H9 (cell line): Measurements from ENCODE around the gene PCDH10. TPM values are rescaled to one million over a fixed set of nuclear protein-coding genes. Genes with fewer than 3 reads are reported as not detected.

Source experiments
- DNase-seq: peaks from one replicate; pipeline ENCODE4 v3.0.0-alpha.2; 2017
- H2AFZ ChIP-seq: one replicate; pipeline ENCODE4 v1.6.1; 2013; ENCODE audit warnings: mild to moderate bottlenecking, low read length, control low read depth, moderate library complexity
- H2AK5ac ChIP-seq: 2 replicates; pipeline ENCODE4 v1.6.1; 2013; ENCODE audit warnings: low read length, control low read depth, mixed read lengths; ENCODE audit not compliant: insufficient read length
- H2BK120ac ChIP-seq: one replicate; pipeline ENCODE4 v1.6.1; 2013; ENCODE audit warnings: low read depth, mild to moderate bottlenecking, low read length, control low read depth, inconsistent platforms; ENCODE audit not compliant: poor library complexity, severe bottlenecking
- H2BK12ac ChIP-seq: 2 replicates; pipeline ENCODE4 v1.6.1; 2013; ENCODE audit warnings: low read length, control low read depth, mixed read lengths, low read depth; ENCODE audit not compliant: insufficient read length
- H2BK15ac ChIP-seq: 2 replicates; pipeline ENCODE4 v1.6.1; 2013; ENCODE audit warnings: low read depth, low read length, control low read depth
- H2BK20ac ChIP-seq: one replicate; pipeline ENCODE4 v1.6.1; 2013; ENCODE audit warnings: low read depth, mild to moderate bottlenecking, low read length, control low read depth, inconsistent platforms; ENCODE audit not compliant: poor library complexity, severe bottlenecking
- H2BK5ac ChIP-seq: 2 replicates; pipeline ENCODE4 v1.6.1; 2013; ENCODE audit warnings: low read length, control low read depth, mixed read lengths; ENCODE audit not compliant: insufficient read length
- H3K14ac ChIP-seq: 2 replicates; pipeline ENCODE4 v1.6.1; 2013; ENCODE audit warnings: low read length, control low read depth; ENCODE audit not compliant: insufficient read depth
- H3K18ac ChIP-seq: 2 replicates; pipeline ENCODE4 v1.6.1; 2013; ENCODE audit warnings: low read depth, mild to moderate bottlenecking, mixed read lengths, low read length, control low read depth; ENCODE audit not compliant: insufficient read length
- H3K23ac ChIP-seq: 2 replicates; pipeline ENCODE4 v1.6.1; 2013; ENCODE audit warnings: low read length, control low read depth, mixed read lengths, low read depth; ENCODE audit not compliant: insufficient read length
- H3K23me2 ChIP-seq: 2 replicates; pipeline ENCODE4 v1.6.1; 2013; ENCODE audit warnings: low read depth, mild to moderate bottlenecking, mixed read lengths, low read length, control low read depth; ENCODE audit not compliant: insufficient read length, poor library complexity, severe bottlenecking
- H3K27ac ChIP-seq: 2 replicates; pipeline ENCODE4 v1.5.1; 2013; ENCODE audit warnings: low read length, control low read depth, mixed read lengths, low read depth; ENCODE audit not compliant: insufficient read length
- H3K27me3 ChIP-seq: 2 replicates; pipeline ENCODE4 v1.6.1; 2013; ENCODE audit warnings: low read length, control low read depth, inconsistent platforms; ENCODE audit not compliant: insufficient read depth
- H3K4ac ChIP-seq: 2 replicates; pipeline ENCODE4 v1.6.1; 2013; ENCODE audit warnings: low read depth, mild to moderate bottlenecking, control low read depth, inconsistent platforms, low read length, moderate library complexity
- H3K4me1 ChIP-seq: 2 replicates; pipeline ENCODE4 v1.6.1; 2013; ENCODE audit warnings: low read length, control low read depth, inconsistent platforms; ENCODE audit not compliant: insufficient read depth
- H3K4me2 ChIP-seq: 2 replicates; pipeline ENCODE4 v1.6.1; 2013; ENCODE audit warnings: low read length, control low read depth, mixed read lengths; ENCODE audit not compliant: insufficient read length, insufficient read depth
- H3K56ac ChIP-seq: 2 replicates; pipeline ENCODE4 v1.6.1; 2013; ENCODE audit warnings: low read depth, mild to moderate bottlenecking, mixed read lengths, low read length, control low read depth; ENCODE audit not compliant: insufficient read length
- H3K79me1 ChIP-seq: 2 replicates; pipeline ENCODE4 v1.6.1; 2013; ENCODE audit warnings: low read depth, mild to moderate bottlenecking, moderate library complexity, low read length, control low read depth, inconsistent platforms; ENCODE audit not compliant: insufficient read depth, poor library complexity, severe bottlenecking
- H3K79me2 ChIP-seq: 2 replicates; pipeline ENCODE4 v1.6.1; 2013; ENCODE audit warnings: low read length, control low read depth, inconsistent platforms; ENCODE audit not compliant: insufficient read depth
- H3K9ac ChIP-seq: 2 replicates; pipeline ENCODE4 v1.6.1; 2013; ENCODE audit warnings: low read length, control low read depth, mixed read lengths; ENCODE audit not compliant: insufficient read length; ENCODE audit errors: extremely low read depth
- H3K9me3 ChIP-seq: one replicate; pipeline ENCODE4 v1.6.1; 2013; ENCODE audit warnings: low read depth, low read length, inconsistent platforms; ENCODE audit not compliant: control insufficient read depth
- H3T11ph ChIP-seq: one replicate; pipeline ENCODE4 v1.6.1; 2013; ENCODE audit warnings: mild to moderate bottlenecking, low read length, control low read depth, inconsistent platforms
- H4K20me1 ChIP-seq: one replicate; pipeline ENCODE4 v1.6.1; 2013; ENCODE audit not compliant: control insufficient read depth, insufficient read length, insufficient read depth
- H4K5ac ChIP-seq: 2 replicates; pipeline ENCODE4 v1.6.1; 2013; ENCODE audit warnings: low read depth, mild to moderate bottlenecking, mixed read lengths, low read length, control low read depth; ENCODE audit not compliant: insufficient read length
- H4K8ac ChIP-seq: replicated peaks from 2 replicates; pipeline ENCODE4 v1.6.1; 2013; ENCODE audit warnings: low read length, control low read depth, mixed read lengths, low read depth; ENCODE audit not compliant: insufficient read length
- H4K91ac ChIP-seq: 2 replicates; pipeline ENCODE4 v1.6.1; 2013; ENCODE audit warnings: low read depth, mild to moderate bottlenecking, moderate library complexity, mixed read lengths, low read length, control low read depth; ENCODE audit not compliant: insufficient read length
- H3K27ac Mint-ChIP-seq, 3 experiments: 2 replicates in 2 of 3; 3 replicates in 1 of 3; pipeline ENCODE4 v1.8.0; 2020 to 2021; ENCODE audit warnings: mixed read lengths in 3 of 3, mild to moderate bottlenecking in 1 of 3, moderate library complexity in 1 of 3
- H3K27me3 Mint-ChIP-seq: 2 replicates; pipeline ENCODE4 v1.8.0; 2021; ENCODE audit warnings: low read depth, mild to moderate bottlenecking, moderate library complexity, mixed read lengths
- H3K36me3 Mint-ChIP-seq, 3 experiments: 2 replicates in 2 of 3; 3 replicates in 1 of 3; pipeline ENCODE4 v1.8.0; 2020 to 2021; ENCODE audit warnings: low read depth in 3 of 3, mixed read lengths in 3 of 3; ENCODE audit not compliant: insufficient read depth in 1 of 3
- H3K4me1 Mint-ChIP-seq, 2 experiments: 2 replicates each; pipeline ENCODE4 v1.8.0; 2020; ENCODE audit warnings: mixed read lengths in 2 of 2
- H3K4me3 Mint-ChIP-seq, 2 experiments: 2 replicates in 1 of 2; 3 replicates in 1 of 2; pipeline ENCODE4 v1.8.0; 2020 to 2021; ENCODE audit warnings: mild to moderate bottlenecking in 2 of 2, mixed read lengths in 2 of 2, moderate library complexity in 1 of 2
- H3K9me3 Mint-ChIP-seq, 2 experiments: 2 replicates in 1 of 2; 3 replicates in 1 of 2; pipeline ENCODE4 v1.8.0; 2020; ENCODE audit warnings: mild to moderate bottlenecking in 2 of 2, mixed read lengths in 2 of 2, moderate library complexity in 1 of 2
- WGBS: extraction: QIAGEN DNeasy Blood & Tissue Kit; methylation state at CpG from one replicate; pipeline ENCODE4 v1.1.7; 2013; ENCODE audit warnings: missing lambda C conversion rate, low lambda C conversion rate, mixed read lengths; ENCODE audit not compliant: insufficient read length; ENCODE audit errors: extremely low coverage; 5-methylcytosine and 5-hydroxymethylcytosine counted together
- total RNA-seq: library from RNA; stranded (reverse); gene quantifications from 2 replicates; pipeline ENCODE4 v1.2.1, GENCODE V29; 2021
- TF ChIP-seq, protein P1 (sequence below): fragments of 200-600 bp; sonication (generic); conservative IDR thresholded peaks from 3 replicates; pipeline ENCODE4 v1.8.0; 2021; ENCODE audit warnings: antibody characterized with exemption, mild to moderate bottlenecking

PCDH10 gene
- total RNA-seq, 1 experiment from 2014 or later, result 8.1 TPM

DNA sequence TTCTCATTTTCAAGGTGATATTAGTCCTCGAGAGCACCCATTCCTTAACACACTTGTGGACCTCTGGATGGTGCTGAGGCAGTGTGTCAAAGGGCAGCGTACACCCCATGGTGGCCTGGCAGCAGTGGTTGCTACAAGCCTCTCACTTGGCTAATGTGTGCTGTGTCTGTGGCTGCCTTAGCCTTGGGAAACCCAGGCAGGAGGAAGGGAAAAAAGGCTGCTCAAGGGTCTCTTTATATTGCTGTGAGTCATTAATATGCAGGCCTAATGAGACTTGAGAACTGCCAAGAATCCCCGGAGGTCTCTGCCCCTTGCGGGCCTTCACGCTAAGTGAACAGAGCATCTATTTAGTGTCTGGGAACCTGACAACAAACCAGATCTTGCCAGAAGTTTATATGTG lies 7.0 kb downstream of the PCDH10 start:
- Histone ChIP-seq H2AK5ac (no peak overlapping the region), H3K18ac (no peak overlapping the region), H3K79me2 (no peaks in the 10 kb centered on the region), H4K5ac (no peak overlapping the region), H4K91ac (no peak overlapping the region), H3K9me3 (no peaks in the 10 kb centered on the region), H4K20me1 (peaks cover 2% of the 10 kb centered on the region), H2BK20ac (no peak overlapping the region), H4K8ac (no peak overlapping the region), H3K56ac (no peak overlapping the region), H3K23ac (no peak overlapping the region), H2BK5ac (no peak overlapping the region), H3T11ph (no peak overlapping the region), H3K27me3 (peaks cover 19% of the 10 kb centered on the region; the same call in 1 of the 2 replicates), H3K23me2 (peaks cover 21% of the 10 kb centered on the region), H2AFZ (no peak overlapping the region), H3K9ac (no peak overlapping the region), H3K4ac (no peak overlapping the region), H2BK15ac (no peak overlapping the region), H3K27ac (no peak overlapping the region), H3K4me2 (no peak overlapping the region), H3K14ac (no peak overlapping the region), H2BK12ac (no peak overlapping the region), H2BK120ac (no peak overlapping the region), H3K4me1 (no peaks in the 10 kb centered on the region), H3K79me1 (no peaks in the 10 kb centered on the region)
- Mint-ChIP-seq H3K9me3 (no peaks in the 10 kb centered on the region), H3K4me3 (no peak overlapping the region), H3K4me1 (peaks cover 29 to 30% of the 10 kb centered on the region in 2 experiments), H3K27ac (0 out of 7 replicates have a peak overlapping the region, but pooled peaks of 1 of the 3 experiments have one; percentile 28), H3K27me3 (peaks cover 30% of the 10 kb centered on the region), H3K36me3 (peaks cover 0 to 6% (median 0%) of the 10 kb centered on the region in 3 experiments; a peak in 2 of 7 replicates)
- no peak for DNase-seq
- TF ChIP-seq, protein P1, sequence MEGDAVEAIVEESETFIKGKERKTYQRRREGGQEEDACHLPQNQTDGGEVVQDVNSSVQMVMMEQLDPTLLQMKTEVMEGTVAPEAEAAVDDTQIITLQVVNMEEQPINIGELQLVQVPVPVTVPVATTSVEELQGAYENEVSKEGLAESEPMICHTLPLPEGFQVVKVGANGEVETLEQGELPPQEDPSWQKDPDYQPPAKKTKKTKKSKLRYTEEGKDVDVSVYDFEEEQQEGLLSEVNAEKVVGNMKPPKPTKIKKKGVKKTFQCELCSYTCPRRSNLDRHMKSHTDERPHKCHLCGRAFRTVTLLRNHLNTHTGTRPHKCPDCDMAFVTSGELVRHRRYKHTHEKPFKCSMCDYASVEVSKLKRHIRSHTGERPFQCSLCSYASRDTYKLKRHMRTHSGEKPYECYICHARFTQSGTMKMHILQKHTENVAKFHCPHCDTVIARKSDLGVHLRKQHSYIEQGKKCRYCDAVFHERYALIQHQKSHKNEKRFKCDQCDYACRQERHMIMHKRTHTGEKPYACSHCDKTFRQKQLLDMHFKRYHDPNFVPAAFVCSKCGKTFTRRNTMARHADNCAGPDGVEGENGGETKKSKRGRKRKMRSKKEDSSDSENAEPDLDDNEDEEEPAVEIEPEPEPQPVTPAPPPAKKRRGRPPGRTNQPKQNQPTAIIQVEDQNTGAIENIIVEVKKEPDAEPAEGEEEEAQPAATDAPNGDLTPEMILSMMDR, result no peak
- no CpG with 5 or more reads among the region's 5 CpGs for WGBS
